HCT116 (cell line): ENCODE results near the gene TRIM39. TPM values are rescaled to one million over a fixed set of nuclear protein-coding genes. Genes with fewer than 3 reads are reported as not detected.
A peak's percentile ranks its signal among the peaks of the same experiment; 100 is the strongest.

ENCODE experiments used
- ATAC-seq: fragments of 200-7000 bp; cut with Tn5 transposase; 2 replicates; pipeline ENCODE4 v1.9.1; 2020; ENCODE audit warnings: mild to moderate bottlenecking, moderate library complexity
- BruUV-seq: library from RNA; stranded (reverse); fragments of 400-500 nt; replicated peaks from 2 replicates; lab custom pipeline; 2021; lab: Mats Ljungman, UMichigan
- CTCF ChIA-PET: fragments of 300-600 bp; sonication (Branson Sonifier 250); formaldehyde crosslinking; loops from one replicate; lab custom pipeline; 2021; ENCODE audit warnings: antibody characterized with exemption; lab: Charles Lee
- POLR2A ChIA-PET: fragments of 300-600, 350-600 bp; sonication (Branson Sonifier 250); formaldehyde crosslinking; loops from one replicate; lab custom pipeline; 2021; ENCODE audit warnings: antibody characterized with exemption; lab: Charles Lee
- RAD21 ChIA-PET, 2 experiments: fragments of 300-600 bp; sonication (Branson Sonifier 250); formaldehyde crosslinking; loops; one replicate each; lab custom pipeline; 2023; ENCODE audit warnings: low total read pairs in 2 of 2; ENCODE audit not compliant: uncharacterized antibody in 2 of 2, unreplicated experiment in 2 of 2, low non-redundant PET in 1 of 2; lab: Charles Lee
- DNase-seq: peaks from one replicate; pipeline ENCODE4 v3.0.0-alpha.2; 2010; ENCODE audit warnings: low read depth, low spot score
- H2AFZ ChIP-seq: fragments of 200-600 bp; shearing (Covaris generic), sonication (generic); 2 replicates; pipeline ENCODE4 v1.6.1; 2017; ENCODE audit warnings: low read depth, mixed run types, mixed read lengths, antibody characterized with exemption, low read length; ENCODE audit not compliant: poor library complexity, severe bottlenecking
- H3K27ac ChIP-seq: 2 replicates; pipeline ENCODE4 v1.5.1; 2012; ENCODE audit warnings: low read depth, low read length
- H3K27me3 ChIP-seq: fragments of 200-600 bp; sonication (generic); 2 replicates; pipeline ENCODE4 v1.6.1; 2016; ENCODE audit warnings: mixed run types, low read length, mixed read lengths; ENCODE audit not compliant: insufficient read depth
- H3K36me3 ChIP-seq, 2 experiments: fragments of 200-500 bp in 1 of 2; fragments of 200-600 bp in 1 of 2; sonication (Bioruptor generic) in 1 of 2; sonication (generic) in 1 of 2; 2 replicates each; pipeline versions ENCODE4 v1.5.1 to v1.6.1; 2014 to 2016; ENCODE audit warnings: low read length in 2 of 2, inconsistent platforms in 1 of 2, mixed read lengths in 1 of 2, mixed run types in 1 of 2; ENCODE audit not compliant: insufficient read depth in 2 of 2, control insufficient read depth in 1 of 2
- H3K4me1 ChIP-seq, 2 experiments: fragments of 200-600 bp in 1 of 2; sonication (generic) in 1 of 2; 2 replicates each; pipeline versions ENCODE4 v1.5.1 to v1.6.1; 2012 to 2017; ENCODE audit warnings: low read length in 2 of 2, inconsistent platforms in 1 of 2, mild to moderate bottlenecking in 1 of 2, mixed read lengths in 1 of 2, mixed run types in 1 of 2, moderate library complexity in 1 of 2; ENCODE audit not compliant: insufficient read depth in 2 of 2, control insufficient read depth in 1 of 2
- H3K4me2 ChIP-seq: fragments of 200-600 bp; sonication (generic); 2 replicates; pipeline ENCODE4 v1.6.1; 2017; ENCODE audit warnings: mixed run types, low read length, mixed read lengths
- H3K4me3 ChIP-seq, 2 experiments: fragments of 200-600 bp in 1 of 2; sonication (generic) in 1 of 2; replicated peaks in 1 of 2; 2 replicates each; pipeline ENCODE4 v1.5.1; 2011 to 2016; ENCODE audit warnings: low read length in 2 of 2, control low read depth in 1 of 2, low read depth in 1 of 2, mild to moderate bottlenecking in 1 of 2, mixed read lengths in 1 of 2, mixed run types in 1 of 2
- H3K79me2 ChIP-seq: fragments of 200-600 bp; sonication (generic); 2 replicates; pipeline ENCODE4 v1.6.1; 2017; ENCODE audit warnings: mild to moderate bottlenecking, mixed run types, low read length, moderate library complexity, mixed read lengths; ENCODE audit not compliant: insufficient read depth
- H3K9ac ChIP-seq: fragments of 200-600 bp; sonication (generic); 2 replicates; pipeline ENCODE4 v1.6.1; 2016; ENCODE audit warnings: low read length, mixed read lengths
- H3K9me2 ChIP-seq: fragments of 200-600 bp; sonication (generic), shearing (Covaris generic); 2 replicates; pipeline ENCODE4 v1.6.1; 2017; ENCODE audit warnings: mixed run types, mild to moderate bottlenecking, moderate library complexity; ENCODE audit not compliant: insufficient read depth
- H3K9me3 ChIP-seq, 2 experiments: fragments of 200-500 bp in 1 of 2; fragments of 200-600 bp in 1 of 2; sonication (Bioruptor generic) in 1 of 2; sonication (generic) in 1 of 2; 2 replicates each; pipeline ENCODE4 v1.6.1; 2014 to 2017; ENCODE audit warnings: low read length in 2 of 2, mixed read lengths in 2 of 2, inconsistent platforms in 1 of 2, low read depth in 1 of 2, mild to moderate bottlenecking in 1 of 2, mixed run types in 1 of 2, moderate library complexity in 1 of 2; ENCODE audit not compliant: control insufficient read depth in 1 of 2, insufficient read depth in 1 of 2
- H4K20me1 ChIP-seq: fragments of 200-600 bp; sonication (generic), shearing (Covaris generic); 2 replicates; pipeline ENCODE4 v1.6.1; 2017; ENCODE audit warnings: mixed run types, mild to moderate bottlenecking, moderate library complexity; ENCODE audit not compliant: insufficient read depth
- CBX3 ChIP-seq: IDR thresholded peaks from 2 replicates; pipeline ENCODE4 v1.6.1; 2012; ENCODE audit warnings: low read depth
- CEBPB ChIP-seq: IDR thresholded peaks from 2 replicates; pipeline ENCODE4 v1.6.1; 2012; ENCODE audit warnings: low read depth
- EGR1 ChIP-seq: IDR thresholded peaks from 2 replicates; pipeline ENCODE4 v1.6.1; 2012; ENCODE audit warnings: low read depth
- ELF1 ChIP-seq: IDR thresholded peaks from 2 replicates; pipeline ENCODE4 v1.6.1; 2012; ENCODE audit warnings: low read depth, borderline replicate concordance
- FOSL1 ChIP-seq: IDR thresholded peaks from 2 replicates; pipeline ENCODE4 v1.6.1; 2012; ENCODE audit warnings: low read depth
- JUND ChIP-seq: IDR thresholded peaks from 2 replicates; pipeline ENCODE4 v1.6.1; 2012
- RAD21 ChIP-seq: IDR thresholded peaks from 2 replicates; pipeline ENCODE4 v1.6.1; 2012; ENCODE audit warnings: low read depth, mild to moderate bottlenecking
- TCF7L2 ChIP-seq: IDR thresholded peaks from 2 replicates; pipeline ENCODE4 v1.7.0; 2011; ENCODE audit warnings: borderline replicate concordance, inconsistent platforms; ENCODE audit not compliant: insufficient read depth, insufficient read length; ENCODE audit errors: extremely low read depth
- ZNF274 ChIP-seq: fragments of 200-500 bp; sonication (Bioruptor generic); IDR thresholded peaks from 2 replicates; pipeline ENCODE4 v1.6.1; 2014; ENCODE audit warnings: mild to moderate bottlenecking, low read depth, low read length, inconsistent platforms
- intact Hi-C: fragments of 100-400 bp; cut with micrococcal nuclease; formaldehyde crosslinking; loops from 2 replicates; pipeline ENCODE4 v1.10.0; 2022
- total RNA-seq: library from RNA; stranded (reverse); gene quantifications from one replicate; pipeline ENCODE4 v1.2.1, GENCODE V29; 2021; ENCODE audit not compliant: unreplicated experiment
- TF ChIP-seq, protein P1 (sequence below): IDR thresholded peaks from 2 replicates; pipeline ENCODE4 v1.6.1; 2011; ENCODE audit warnings: mild to moderate bottlenecking, low read length, moderate library complexity; ENCODE audit not compliant: insufficient replicate concordance; ENCODE audit errors: extremely low read depth
- TF ChIP-seq, protein P2 (sequence below), 3 experiments: fragments of 200-600 bp in 1 of 3; sonication (generic) in 1 of 3; IDR thresholded peaks in 2 of 3; conservative IDR thresholded peaks in 1 of 3; 2 replicates each; pipeline ENCODE4 v1.5.1; 2012 to 2017; ENCODE audit warnings: low read depth in 2 of 3, low read length in 2 of 3, antibody characterized with exemption in 1 of 3, borderline replicate concordance in 1 of 3, control low read depth in 1 of 3, mild to moderate bottlenecking in 1 of 3, mixed read lengths in 1 of 3, mixed run types in 1 of 3, moderate library complexity in 1 of 3; ENCODE audit not compliant: insufficient read depth in 1 of 3
- TF ChIP-seq, protein P3 (sequence below): IDR thresholded peaks from 2 replicates; pipeline ENCODE4 v1.6.1; 2012

Gene TRIM39
- total RNA-seq, 1 experiment from 2014 or later: 11.2 TPM

DNA sequence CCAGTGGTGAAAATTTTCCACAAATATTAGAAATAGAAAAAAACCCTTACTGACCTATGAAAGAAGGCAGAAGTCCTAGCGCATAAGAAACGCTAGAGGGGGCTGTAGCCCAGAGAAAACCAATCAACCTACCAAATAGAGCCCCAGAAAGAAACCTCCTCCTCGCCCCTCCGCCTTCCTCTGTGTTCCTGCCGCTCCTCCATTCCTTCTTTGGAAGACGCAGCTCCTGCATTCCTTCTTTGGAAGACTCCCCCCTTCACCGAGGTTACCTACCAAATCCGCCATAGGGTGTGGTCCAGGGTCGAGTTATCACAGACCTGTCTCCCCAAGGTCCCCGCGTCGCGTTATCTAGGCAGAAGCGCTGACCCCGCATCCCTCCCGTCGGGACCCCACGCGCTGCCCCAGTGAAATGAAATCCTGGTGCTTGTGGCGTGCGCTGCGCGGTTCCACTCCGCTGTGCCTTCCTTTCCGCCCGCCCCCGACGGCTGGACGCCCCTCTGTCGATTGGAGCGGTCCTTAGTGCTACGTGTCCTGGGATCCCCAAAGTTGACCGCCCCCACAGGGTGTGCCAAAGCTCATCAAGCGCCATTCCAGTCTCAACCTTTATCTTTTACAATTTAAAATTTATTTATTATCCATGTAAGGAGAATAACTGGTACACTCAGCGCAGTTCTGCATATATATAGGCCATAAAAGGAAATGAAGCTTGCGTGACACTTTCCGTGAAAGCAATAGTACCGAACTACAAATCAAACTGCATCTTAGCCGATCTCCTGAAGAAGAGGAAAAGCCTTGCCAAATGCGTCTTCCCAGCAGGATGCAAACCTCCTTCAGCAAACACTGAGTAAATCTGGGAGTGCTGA, 31.2 kb downstream of the TRIM39 start:
- TF ChIP-seq JUND (no peak), ZNF274 (no peak), RAD21 (peak; percentile 70), ELF1 (no peak), EGR1 (no peak), CBX3 (no peak), TCF7L2 (no peak), CEBPB (no peak), FOSL1 (no peak)
- TF ChIP-seq, protein P1, sequence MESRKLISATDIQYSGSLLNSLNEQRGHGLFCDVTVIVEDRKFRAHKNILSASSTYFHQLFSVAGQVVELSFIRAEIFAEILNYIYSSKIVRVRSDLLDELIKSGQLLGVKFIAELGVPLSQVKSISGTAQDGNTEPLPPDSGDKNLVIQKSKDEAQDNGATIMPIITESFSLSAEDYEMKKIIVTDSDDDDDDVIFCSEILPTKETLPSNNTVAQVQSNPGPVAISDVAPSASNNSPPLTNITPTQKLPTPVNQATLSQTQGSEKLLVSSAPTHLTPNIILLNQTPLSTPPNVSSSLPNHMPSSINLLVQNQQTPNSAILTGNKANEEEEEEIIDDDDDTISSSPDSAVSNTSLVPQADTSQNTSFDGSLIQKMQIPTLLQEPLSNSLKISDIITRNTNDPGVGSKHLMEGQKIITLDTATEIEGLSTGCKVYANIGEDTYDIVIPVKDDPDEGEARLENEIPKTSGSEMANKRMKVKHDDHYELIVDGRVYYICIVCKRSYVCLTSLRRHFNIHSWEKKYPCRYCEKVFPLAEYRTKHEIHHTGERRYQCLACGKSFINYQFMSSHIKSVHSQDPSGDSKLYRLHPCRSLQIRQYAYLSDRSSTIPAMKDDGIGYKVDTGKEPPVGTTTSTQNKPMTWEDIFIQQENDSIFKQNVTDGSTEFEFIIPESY: no peak
- TF ChIP-seq, protein P2, sequence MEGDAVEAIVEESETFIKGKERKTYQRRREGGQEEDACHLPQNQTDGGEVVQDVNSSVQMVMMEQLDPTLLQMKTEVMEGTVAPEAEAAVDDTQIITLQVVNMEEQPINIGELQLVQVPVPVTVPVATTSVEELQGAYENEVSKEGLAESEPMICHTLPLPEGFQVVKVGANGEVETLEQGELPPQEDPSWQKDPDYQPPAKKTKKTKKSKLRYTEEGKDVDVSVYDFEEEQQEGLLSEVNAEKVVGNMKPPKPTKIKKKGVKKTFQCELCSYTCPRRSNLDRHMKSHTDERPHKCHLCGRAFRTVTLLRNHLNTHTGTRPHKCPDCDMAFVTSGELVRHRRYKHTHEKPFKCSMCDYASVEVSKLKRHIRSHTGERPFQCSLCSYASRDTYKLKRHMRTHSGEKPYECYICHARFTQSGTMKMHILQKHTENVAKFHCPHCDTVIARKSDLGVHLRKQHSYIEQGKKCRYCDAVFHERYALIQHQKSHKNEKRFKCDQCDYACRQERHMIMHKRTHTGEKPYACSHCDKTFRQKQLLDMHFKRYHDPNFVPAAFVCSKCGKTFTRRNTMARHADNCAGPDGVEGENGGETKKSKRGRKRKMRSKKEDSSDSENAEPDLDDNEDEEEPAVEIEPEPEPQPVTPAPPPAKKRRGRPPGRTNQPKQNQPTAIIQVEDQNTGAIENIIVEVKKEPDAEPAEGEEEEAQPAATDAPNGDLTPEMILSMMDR (IDR thresholded peaks at IDR 0.05 in 2 of 3, conservative IDR thresholded peaks at IDR 0.05 in 1 of 3; ENCODE audit: borderline replicate concordance in 1 of 3, insufficient read depth in 1 of 3, low read depth in 2 of 3, low read length in 2 of 3): peak; percentile 78 to 84 (median 82)
- TF ChIP-seq, protein P3, sequence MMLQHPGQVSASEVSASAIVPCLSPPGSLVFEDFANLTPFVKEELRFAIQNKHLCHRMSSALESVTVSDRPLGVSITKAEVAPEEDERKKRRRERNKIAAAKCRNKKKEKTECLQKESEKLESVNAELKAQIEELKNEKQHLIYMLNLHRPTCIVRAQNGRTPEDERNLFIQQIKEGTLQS: no peak
- H3K4me2 ChIP-seq: peak overlapping the region; percentile 55
- intact Hi-C loops: loop anchor here (1.0 kb wide), 2 partner anchors 39 to 95 kb away; no protein-coding TSS in a partner anchor
- RAD21 ChIA-PET: no interaction called here
- H4K20me1 ChIP-seq: no peaks in the 10 kb centered on the region
- H3K36me3 ChIP-seq: no peaks in the 10 kb centered on the region
- no peak overlapping the region for H3K9ac ChIP-seq
- peaks cover 0 to 6% of the 10 kb centered on the region in 2 experiments; a peak in 1 of 4 replicates for H3K4me1 ChIP-seq
- peak; percentile 98 for ATAC-seq
- no peak overlapping the region for H3K4me3 ChIP-seq
- no TSS peak for BruUV-seq
- DNase-seq: peak; percentile 71
- 0 out of 2 replicates have a peak, but pooled peaks cover 7% of the 10 kb centered on the region for H3K27me3 ChIP-seq
- H3K79me2 ChIP-seq: no peaks in the 10 kb centered on the region
- H2AFZ ChIP-seq: peak overlapping the region; percentile 78
- no peak overlapping the region for H3K27ac ChIP-seq
- CTCF ChIA-PET: interaction anchor here (0.6 to 1.6 kb wide), 5 partner anchors 32 to 187 kb away, joined by 3 to 5 read pairs (median 3); partner anchors contain the start of gene TRIM39
- no peaks in the 10 kb centered on the region for H3K9me3 ChIP-seq
- POLR2A ChIA-PET: no interaction called here
- H3K9me2 ChIP-seq: no peaks in the 10 kb centered on the region
